Measurements from ENCODE around the gene ITPKB. TPM values are rescaled to one million over a fixed set of nuclear protein-coding genes. Genes with fewer than 3 reads are reported as not detected.

ITPKB gene
- total RNA-seq, 1 donor from 2014 or later, result 44.1 TPM

DNA sequence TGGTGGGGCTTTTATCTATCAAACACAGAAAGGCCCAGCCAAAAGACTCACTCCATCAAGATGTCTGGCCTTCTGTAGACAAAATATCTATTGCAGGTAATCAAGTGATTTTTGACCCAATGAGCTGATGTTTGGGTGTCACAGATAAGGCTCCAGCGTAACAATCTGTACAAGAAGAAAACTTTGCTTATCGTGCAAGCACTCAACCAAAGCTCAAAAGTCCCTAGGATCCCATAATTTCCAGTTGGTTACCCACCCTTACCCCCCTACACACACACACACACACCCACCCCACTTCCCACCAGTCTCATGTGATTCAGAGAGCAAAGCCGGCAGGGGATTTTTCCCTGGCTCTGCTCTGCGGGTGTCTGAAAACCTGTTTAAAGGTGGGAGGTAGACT, 5.8 kb downstream of the ITPKB start:
- H3K36me3 ChIP-seq, result peaks cover 22% of the 10 kb centered on the region
- ATAC-seq (no peak), DNase-seq (no peak)
- H3K9me3 ChIP-seq, result no peaks in the 10 kb centered on the region
- no peak overlapping the region for H3K27ac ChIP-seq
- H3K4me3 ChIP-seq, result peak overlapping the region; percentile 96
- TF ChIP-seq, protein P1, sequence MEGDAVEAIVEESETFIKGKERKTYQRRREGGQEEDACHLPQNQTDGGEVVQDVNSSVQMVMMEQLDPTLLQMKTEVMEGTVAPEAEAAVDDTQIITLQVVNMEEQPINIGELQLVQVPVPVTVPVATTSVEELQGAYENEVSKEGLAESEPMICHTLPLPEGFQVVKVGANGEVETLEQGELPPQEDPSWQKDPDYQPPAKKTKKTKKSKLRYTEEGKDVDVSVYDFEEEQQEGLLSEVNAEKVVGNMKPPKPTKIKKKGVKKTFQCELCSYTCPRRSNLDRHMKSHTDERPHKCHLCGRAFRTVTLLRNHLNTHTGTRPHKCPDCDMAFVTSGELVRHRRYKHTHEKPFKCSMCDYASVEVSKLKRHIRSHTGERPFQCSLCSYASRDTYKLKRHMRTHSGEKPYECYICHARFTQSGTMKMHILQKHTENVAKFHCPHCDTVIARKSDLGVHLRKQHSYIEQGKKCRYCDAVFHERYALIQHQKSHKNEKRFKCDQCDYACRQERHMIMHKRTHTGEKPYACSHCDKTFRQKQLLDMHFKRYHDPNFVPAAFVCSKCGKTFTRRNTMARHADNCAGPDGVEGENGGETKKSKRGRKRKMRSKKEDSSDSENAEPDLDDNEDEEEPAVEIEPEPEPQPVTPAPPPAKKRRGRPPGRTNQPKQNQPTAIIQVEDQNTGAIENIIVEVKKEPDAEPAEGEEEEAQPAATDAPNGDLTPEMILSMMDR (IDR thresholded peaks at IDR 0.05), result no peak
- H3K27me3 ChIP-seq, result no peaks in the 10 kb centered on the region
- intact Hi-C loops (cut with DNase I), result loop anchor here (10.0 kb wide), 2 partner anchors 91 to 99 kb away; no protein-coding TSS in a partner anchor
- H3K4me1 ChIP-seq, result peaks cover 41% of the 10 kb centered on the region

DNA sequence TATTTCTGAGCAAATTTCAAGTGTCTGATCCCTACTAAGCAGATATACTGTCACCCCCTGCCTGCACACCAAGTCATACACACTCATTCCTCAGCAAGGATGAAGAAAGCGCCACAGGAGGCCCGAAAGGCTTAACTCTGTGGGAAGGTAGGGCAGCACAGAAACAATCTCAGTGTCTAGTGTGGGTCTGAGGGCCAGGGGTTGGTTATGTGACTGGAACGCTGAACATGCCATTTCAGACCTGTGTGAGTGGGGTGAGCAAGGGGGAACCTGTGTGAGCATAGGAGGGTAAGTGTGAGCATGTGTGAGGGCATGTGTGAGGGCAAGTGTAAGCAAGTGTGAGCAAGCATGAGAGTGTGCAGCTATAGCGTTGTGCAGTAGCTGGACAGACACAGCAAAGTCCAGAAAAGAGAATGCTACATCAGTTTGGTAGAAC, 6.2 kb downstream of the ITPKB start:
- TF ChIP-seq, protein P1 (IDR thresholded peaks at IDR 0.05), result no peak
- no peak for ATAC-seq
- intact Hi-C loops (cut with DNase I), result loop anchor here (10.0 kb wide), 2 partner anchors 92 to 98 kb away; no protein-coding TSS in a partner anchor
- H3K27ac ChIP-seq, result no peak overlapping the region
- DNase-seq, result no peak
- no peaks in the 10 kb centered on the region for H3K9me3 ChIP-seq
- H3K4me3 ChIP-seq, result peak overlapping the region; percentile 96
- peaks cover 41% of the 10 kb centered on the region for H3K4me1 ChIP-seq
- no peaks in the 10 kb centered on the region for H3K27me3 ChIP-seq
- peaks cover 22% of the 10 kb centered on the region for H3K36me3 ChIP-seq

DNA sequence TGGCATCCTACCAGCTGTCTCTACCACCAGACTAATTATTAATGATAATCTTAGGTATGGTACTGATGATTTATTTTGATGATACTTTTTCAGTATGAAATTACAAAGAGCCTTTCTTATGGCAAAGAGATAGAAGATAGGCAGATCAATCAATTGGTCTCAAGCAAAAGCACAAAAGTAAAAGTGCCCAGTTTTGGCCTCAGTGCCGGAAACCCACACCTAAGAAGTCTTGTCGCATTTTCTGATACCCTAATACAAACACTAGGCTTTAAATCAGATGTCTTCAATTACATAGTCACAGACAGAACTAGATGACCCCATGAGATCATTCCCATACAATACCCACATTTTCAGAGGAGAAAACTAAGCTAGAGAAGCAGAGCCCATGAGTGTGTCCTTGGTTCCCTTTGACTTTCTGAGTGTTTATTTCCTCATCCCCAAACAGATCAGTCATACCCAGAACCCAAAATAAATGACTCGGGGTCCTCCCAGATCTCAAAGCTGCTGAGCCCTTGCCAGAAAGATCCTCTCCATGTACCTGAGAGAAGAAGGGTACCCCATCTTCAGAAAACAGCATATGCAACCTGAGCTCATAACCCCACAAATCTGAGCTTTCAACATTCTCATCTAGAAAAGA, 7.7 kb downstream of the ITPKB start:
- TF ChIP-seq, protein P1 (IDR thresholded peaks at IDR 0.05), result no peak
- DNase-seq (no peak), ATAC-seq (no peak)
- Histone ChIP-seq H3K4me1 (peaks cover 47% of the 10 kb centered on the region), H3K36me3 (peaks cover 17% of the 10 kb centered on the region), H3K27me3 (no peaks in the 10 kb centered on the region), H3K9me3 (no peaks in the 10 kb centered on the region), H3K4me3 (no peak overlapping the region), H3K27ac (peak overlapping the region; percentile 20)
- intact Hi-C loops (cut with DNase I), result loop anchor here (10.0 kb wide), 2 partner anchors 93 to 97 kb away; no protein-coding TSS in a partner anchor

DNA sequence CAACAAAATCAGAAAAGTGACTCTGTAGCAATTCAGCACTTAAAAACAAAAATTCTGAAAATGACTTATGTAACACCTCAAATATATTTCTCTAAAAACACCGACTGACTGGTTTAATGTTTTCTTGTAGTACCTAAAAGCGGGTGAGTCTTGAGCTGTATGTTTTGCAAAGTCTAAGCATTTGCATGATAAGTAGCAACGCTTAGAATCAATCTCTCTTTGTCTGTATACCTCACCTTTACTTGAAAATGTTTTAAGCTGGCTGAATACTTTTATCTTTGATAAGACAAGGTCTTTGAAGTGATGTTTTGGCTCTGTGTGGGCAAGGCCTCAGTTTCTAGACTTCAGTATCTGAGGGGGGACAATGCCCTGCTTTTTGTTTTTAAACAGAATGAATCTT, 8.2 kb downstream of the ITPKB start:
- no peak overlapping the region for H3K27ac ChIP-seq
- no peak overlapping the region for H3K4me3 ChIP-seq
- DNase-seq (no peak), ATAC-seq (no peak)
- TF ChIP-seq, protein P1 (IDR thresholded peaks at IDR 0.05), result no peak
- intact Hi-C loops (cut with DNase I), result loop anchor here (10.0 kb wide), 2 partner anchors 94 to 96 kb away; no protein-coding TSS in a partner anchor
- H3K9me3 ChIP-seq, result no peaks in the 10 kb centered on the region
- H3K4me1 ChIP-seq, result peaks cover 43% of the 10 kb centered on the region
- no peaks in the 10 kb centered on the region for H3K27me3 ChIP-seq
- peaks cover 12% of the 10 kb centered on the region for H3K36me3 ChIP-seq

DNA sequence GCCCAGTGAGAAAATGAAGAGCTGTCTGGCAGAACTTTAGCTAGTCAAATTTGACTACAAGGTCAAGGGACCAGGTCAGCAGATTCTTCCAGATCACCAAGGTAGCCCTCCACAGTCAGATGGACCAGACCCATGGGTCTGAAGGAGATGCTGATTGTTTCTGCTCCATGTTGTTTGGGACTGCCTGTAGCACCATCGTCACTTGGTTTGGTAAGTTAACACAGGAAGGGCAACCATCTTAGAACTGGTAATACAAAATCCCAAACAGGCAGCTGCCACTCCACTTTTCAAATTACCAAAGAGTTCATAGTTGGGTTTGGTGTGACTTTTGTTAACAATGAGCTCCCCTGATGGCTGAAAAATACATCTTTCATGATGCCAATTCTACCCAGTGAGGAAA, 9.0 kb downstream of the ITPKB start:
- Histone ChIP-seq H3K4me3 (no peak overlapping the region), H3K9me3 (no peaks in the 10 kb centered on the region), H3K27me3 (no peaks in the 10 kb centered on the region), H3K36me3 (peaks cover 4% of the 10 kb centered on the region), H3K4me1 (peaks cover 39% of the 10 kb centered on the region), H3K27ac (no peak overlapping the region)
- no peak for DNase-seq
- no peak for ATAC-seq
- intact Hi-C loops (cut with DNase I), result loop anchor here (10.0 kb wide), 2 partner anchors 95 kb away; no protein-coding TSS in a partner anchor
- TF ChIP-seq, protein P1 (IDR thresholded peaks at IDR 0.05), result no peak
